Right hindlimb (tissue), 1 donor: ENCODE measurements around the gene STUM.

Source experiments
- DNase-seq: peaks from one replicate; pipeline ENCODE4 v3.0.0-alpha.2; 2018

STUM gene

DNA sequence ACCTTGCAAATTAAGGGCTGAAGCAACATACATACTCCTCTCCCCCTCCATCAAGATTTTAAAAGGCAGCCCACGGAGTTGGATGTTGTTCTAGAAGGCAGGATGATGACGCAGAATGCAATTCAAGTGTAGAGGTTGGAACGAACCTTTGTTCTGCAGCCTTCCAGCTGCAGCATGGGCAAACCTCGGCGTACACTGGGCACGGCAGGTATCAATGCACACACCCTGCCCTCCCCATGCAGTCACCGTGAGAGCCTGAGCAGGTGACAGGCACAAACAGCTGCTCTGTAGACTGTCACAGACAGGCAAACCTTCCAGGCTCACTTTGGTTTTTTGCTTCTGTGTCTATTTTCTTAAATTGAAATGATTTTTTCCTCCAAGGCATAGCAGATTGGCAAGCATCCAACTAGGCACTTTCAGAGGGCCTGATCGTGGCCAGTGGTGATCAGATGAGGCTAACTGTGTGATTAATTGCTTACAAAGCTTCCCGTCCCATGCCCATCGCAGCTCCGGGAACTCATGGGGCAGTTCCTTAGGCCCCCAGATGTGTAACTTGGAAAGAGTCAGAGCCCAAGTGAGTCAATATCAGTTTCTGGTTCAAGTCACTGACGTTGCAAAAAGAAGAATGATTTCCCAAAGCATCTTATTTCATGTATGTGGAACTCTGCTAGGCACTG, 108.2 kb downstream of the STUM start:
- DNase-seq: no peak

DNA sequence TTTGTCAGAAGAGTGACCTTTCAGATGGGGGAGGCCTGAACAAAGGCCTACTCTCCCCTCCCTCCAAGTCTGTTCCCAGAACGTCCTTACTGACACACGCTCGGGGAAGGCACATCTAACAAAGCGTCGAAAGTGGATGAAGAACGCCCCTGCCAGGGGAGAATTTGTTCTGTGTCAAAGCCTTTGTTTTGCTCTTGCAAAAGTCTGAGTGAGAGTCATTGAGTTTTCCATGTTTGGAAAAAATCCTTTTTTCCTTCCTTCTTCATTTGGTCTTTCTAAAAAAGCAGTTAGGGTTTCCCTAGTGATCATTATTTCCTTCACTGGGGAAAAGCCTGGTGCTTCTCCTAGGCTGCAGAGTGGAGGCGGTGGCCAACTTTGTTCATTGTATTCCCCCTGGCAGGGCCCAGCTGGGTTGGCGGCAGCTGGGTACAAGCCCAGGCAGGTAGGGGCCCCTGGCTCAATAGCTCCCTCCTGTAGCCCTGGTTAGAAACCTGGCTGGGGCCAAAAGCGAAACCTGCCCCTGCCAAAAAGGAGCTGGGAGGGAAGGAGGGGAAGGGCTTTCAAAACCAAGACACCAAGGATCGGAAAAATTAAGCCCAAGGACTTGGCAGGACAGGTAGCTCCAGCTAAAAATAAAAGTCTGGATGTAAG, 109.5 kb downstream of the STUM start:
- peak; percentile 85 for DNase-seq

DNA sequence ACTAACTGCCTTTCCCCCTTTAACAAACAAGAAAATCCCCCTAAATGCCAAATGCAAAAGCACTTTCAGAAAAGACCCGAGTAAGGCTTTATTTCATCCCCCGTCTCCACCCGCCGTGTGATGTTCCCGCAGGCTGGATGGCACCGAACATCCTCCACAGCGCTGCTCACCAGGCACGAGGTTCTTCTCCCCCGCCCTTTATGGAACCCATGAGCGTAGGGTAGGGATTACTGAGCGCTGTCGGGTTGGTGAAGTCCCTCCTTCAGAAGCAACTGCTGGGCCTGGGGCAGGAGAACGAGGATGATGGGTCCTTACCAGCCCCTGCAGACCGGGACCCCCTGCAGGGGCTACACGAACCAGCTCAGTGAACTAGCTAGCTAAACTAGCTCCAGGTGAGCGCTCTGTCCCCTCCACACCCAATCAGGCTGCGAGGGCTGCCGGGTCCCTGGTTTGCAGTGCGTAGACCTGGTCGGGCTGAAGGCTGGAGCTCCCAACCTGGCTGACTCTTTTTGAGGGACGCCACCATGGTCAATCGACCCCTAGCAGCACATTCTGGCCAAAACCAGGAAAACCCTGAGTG, 110.1 kb downstream of the STUM start:
- DNase-seq: no peak
